ENCODE measurements around the gene TBC1D14. TPM values are rescaled to one million over a fixed set of nuclear protein-coding genes. Genes with fewer than 3 reads are reported as not detected.
A peak's percentile ranks its signal among the peaks of the same experiment; 100 is the strongest.

TBC1D14 gene
- total and polyA plus RNA-seq, 2 experiments from 2014 or later = 33.6 to 50.8 TPM

- no peak for DNase-seq (ENCODE audit: low spot score)
- 82% methylated on average over 3 of the region's 3 CpGs for WGBS (ENCODE audit: low lambda C conversion rate, missing lambda C conversion rate)
- H4K20me1 ChIP-seq (ENCODE audit: insufficient read depth, poor library complexity, severe bottlenecking) = no peaks in the 10 kb centered on the region
- no peak overlapping the region for H2AFZ ChIP-seq
- no peaks in the 10 kb centered on the region for H3K27me3 ChIP-seq
- no peaks in the 10 kb centered on the region for H3K79me2 ChIP-seq
- no peaks in the 10 kb centered on the region for H3K36me3 ChIP-seq (replicated peaks; ENCODE audit: insufficient read depth, low read depth)
- H3K4me3 ChIP-seq = no peak overlapping the region
- H3K9me2 ChIP-seq (replicated peaks; ENCODE audit: insufficient read depth) = no peaks in the 10 kb centered on the region
- TF ChIP-seq EZH2phosphoT487 (IDR thresholded peaks at IDR 0.05; ENCODE audit: low read depth, severe bottlenecking, unreplicated experiment) (no peak), EZH2 (IDR thresholded peaks at IDR 0.05; ENCODE audit: borderline replicate concordance) (no peak), CTCF (IDR thresholded peaks at IDR 0.05; ENCODE audit: poor library complexity) (no peak)
- H3K4me2 ChIP-seq = no peak overlapping the region
- H3K27ac ChIP-seq = peak overlapping the region; percentile 73
- H3K4me1 ChIP-seq (ENCODE audit: insufficient read depth) = peaks cover 28% of the 10 kb centered on the region
- H3K9me3 ChIP-seq (ENCODE audit: low read depth) = no peaks in the 10 kb centered on the region
These were observed 15.5 kb upstream of the TBC1D14 start for GRCh38 chr4:6894086-6894478.

GRCh38 chr4:6894528-6895498, 14.8 kb upstream of the TBC1D14 start:
- no peak for DNase-seq (ENCODE audit: low spot score)
- Histone ChIP-seq H2AFZ (no peak overlapping the region), H3K4me1 (ENCODE audit: insufficient read depth) (peaks cover 28% of the 10 kb centered on the region), H3K36me3 (replicated peaks; ENCODE audit: insufficient read depth, low read depth) (no peaks in the 10 kb centered on the region), H4K20me1 (ENCODE audit: insufficient read depth, poor library complexity, severe bottlenecking) (no peaks in the 10 kb centered on the region), H3K4me3 (no peak overlapping the region), H3K4me2 (no peak overlapping the region), H3K9me3 (ENCODE audit: low read depth) (no peaks in the 10 kb centered on the region), H3K9me2 (replicated peaks; ENCODE audit: insufficient read depth) (no peaks in the 10 kb centered on the region), H3K27me3 (no peaks in the 10 kb centered on the region), H3K27ac (peak overlapping the region; percentile 73), H3K79me2 (no peaks in the 10 kb centered on the region)
- WGBS (ENCODE audit: low lambda C conversion rate, missing lambda C conversion rate) = 92% methylated on average over 29 of the region's 29 CpGs
- TF ChIP-seq EZH2phosphoT487 (IDR thresholded peaks at IDR 0.05; ENCODE audit: low read depth, severe bottlenecking, unreplicated experiment) (no peak), CTCF (IDR thresholded peaks at IDR 0.05; ENCODE audit: poor library complexity) (no peak), EZH2 (IDR thresholded peaks at IDR 0.05; ENCODE audit: borderline replicate concordance) (no peak)

- H3K9me3 ChIP-seq (ENCODE audit: low read depth) = no peaks in the 10 kb centered on the region
- H3K79me2 ChIP-seq = no peaks in the 10 kb centered on the region
- no peaks in the 10 kb centered on the region for H3K27me3 ChIP-seq
- no peak overlapping the region for H3K4me3 ChIP-seq
- TF ChIP-seq EZH2phosphoT487 (IDR thresholded peaks at IDR 0.05; ENCODE audit: low read depth, severe bottlenecking, unreplicated experiment) = no peak
- TF ChIP-seq EZH2 (IDR thresholded peaks at IDR 0.05; ENCODE audit: borderline replicate concordance) = no peak
- no peak for TF ChIP-seq CTCF (IDR thresholded peaks at IDR 0.05; ENCODE audit: poor library complexity)
- H4K20me1 ChIP-seq (ENCODE audit: insufficient read depth, poor library complexity, severe bottlenecking) = no peaks in the 10 kb centered on the region
- no peak for DNase-seq (ENCODE audit: low spot score)
- H3K36me3 ChIP-seq (replicated peaks; ENCODE audit: insufficient read depth, low read depth) = no peaks in the 10 kb centered on the region
- no peak overlapping the region for H3K4me2 ChIP-seq
- peaks cover 28% of the 10 kb centered on the region for H3K4me1 ChIP-seq (ENCODE audit: insufficient read depth)
- no peak overlapping the region for H3K27ac ChIP-seq
- no peaks in the 10 kb centered on the region for H3K9me2 ChIP-seq (replicated peaks; ENCODE audit: insufficient read depth)
- H2AFZ ChIP-seq = no peak overlapping the region
- 78% methylated on average over 5 of the region's 5 CpGs for WGBS (ENCODE audit: low lambda C conversion rate, missing lambda C conversion rate)
These were observed 13.6 kb upstream of the TBC1D14 start for GRCh38 chr4:6896035-6896434.
